Activated CD8-positive, alpha-beta memory T cell treated with anti-CD3 and anti-CD28 coated beads, Interleukin-2, amount 10 ng/mL, durations not matched to agents 7 days and 5 days (primary cell): ENCODE data around the gene DNER. TPM values are rescaled to one million over a fixed set of nuclear protein-coding genes. Genes with fewer than 3 reads are reported as not detected.
"Not testable (repeated sequence)": the region's sequence is repeated elsewhere in the genome, so short reads cannot be mapped to it uniquely, and the experiment has no call there.

Experiments
- ATAC-seq: fragments of 150-1000 bp; cut with Tn5 transposase; one replicate; pipeline ENCODE4 v1.10.0; 2021; ENCODE audit warnings: moderate library complexity
- CTCF ChIA-PET: fragments of 350-600 bp; sonication (Branson Sonifier 250); formaldehyde crosslinking; loops from one replicate; lab custom pipeline; 2021; ENCODE audit warnings: antibody characterized with exemption; lab: Charles Lee
- DNase-seq: peaks from one replicate; pipeline ENCODE4 v3.0.0-alpha.2; 2020
- H3K27ac Mint-ChIP-seq: one replicate; pipeline ENCODE4 v1.8.0; 2021; ENCODE audit warnings: mild to moderate bottlenecking, mixed read lengths
- H3K27me3 Mint-ChIP-seq: one replicate; pipeline ENCODE4 v1.8.0; 2021; ENCODE audit warnings: mixed read lengths
- H3K36me3 Mint-ChIP-seq: one replicate; pipeline ENCODE4 v1.8.0; 2021; ENCODE audit warnings: mild to moderate bottlenecking, mixed read lengths
- H3K4me1 Mint-ChIP-seq: one replicate; pipeline ENCODE4 v1.8.0; 2021; ENCODE audit warnings: mixed read lengths
- H3K4me3 Mint-ChIP-seq: one replicate; pipeline ENCODE4 v1.8.0; 2021; ENCODE audit warnings: mild to moderate bottlenecking, moderate library complexity, mixed read lengths
- H3K9me3 Mint-ChIP-seq: one replicate; pipeline ENCODE4 v1.8.0; 2022; ENCODE audit warnings: low read depth, mixed read lengths
- total RNA-seq, 2 experiments: library from RNA; stranded (reverse); gene quantifications; one replicate each; pipeline ENCODE4 v1.2.3, GENCODE V29; 2021

The DNER gene
- total RNA-seq: not detected

DNA sequence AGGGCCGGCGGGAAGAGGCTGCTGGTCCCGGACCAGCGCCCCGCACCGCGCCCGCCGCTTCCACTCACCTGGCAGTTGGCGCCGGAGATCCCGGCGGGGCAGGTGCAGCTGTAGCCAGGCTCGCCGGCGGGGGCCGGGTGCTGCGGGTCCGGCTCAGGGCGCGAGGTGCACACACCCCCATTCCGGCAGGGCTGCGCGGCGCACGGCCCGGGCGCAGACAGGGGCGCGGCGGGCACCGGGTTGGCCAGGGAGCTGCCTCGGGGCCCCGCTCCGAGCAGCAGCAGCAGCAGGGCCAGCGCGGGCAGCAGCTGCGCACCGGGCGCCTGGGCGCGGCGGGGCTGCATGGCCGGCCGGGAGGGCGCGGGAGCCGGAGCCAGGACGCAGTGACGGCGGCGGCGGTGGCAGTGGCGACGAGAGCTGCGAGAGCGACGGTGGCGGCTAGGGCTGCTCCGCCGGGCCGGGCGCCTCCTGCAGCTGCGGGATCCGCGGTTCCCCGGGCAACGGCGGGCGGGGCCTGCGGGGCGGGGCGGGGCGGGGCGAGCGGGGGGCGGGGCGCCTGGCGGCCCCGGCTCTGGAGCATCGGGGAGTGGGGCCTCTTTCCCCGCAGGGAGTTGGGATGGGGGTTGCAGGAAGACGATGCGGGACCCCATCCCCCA lies at the start of gene DNER:
Gene DNER (minus strand): TSS at position 476 of the 656 bp plus-strand sequence. CDS start 132 bp downstream, at position 344.
- peak within 1 kb of the TSS; percentile 13 for H3K4me3 Mint-ChIP-seq
- H3K27ac Mint-ChIP-seq: no peak within 1 kb of the TSS
- peaks cover 8% of the 10 kb centered on the region for H3K4me1 Mint-ChIP-seq
- H3K27me3 Mint-ChIP-seq: peaks cover 80% of the 10 kb centered on the region
- no peaks in the 10 kb centered on the region for H3K9me3 Mint-ChIP-seq
- peak; percentile 86 for ATAC-seq
- DNase-seq: peak; percentile 64
- CTCF ChIA-PET: no interaction called here
- H3K36me3 Mint-ChIP-seq: no peaks in the 10 kb centered on the region

DNA sequence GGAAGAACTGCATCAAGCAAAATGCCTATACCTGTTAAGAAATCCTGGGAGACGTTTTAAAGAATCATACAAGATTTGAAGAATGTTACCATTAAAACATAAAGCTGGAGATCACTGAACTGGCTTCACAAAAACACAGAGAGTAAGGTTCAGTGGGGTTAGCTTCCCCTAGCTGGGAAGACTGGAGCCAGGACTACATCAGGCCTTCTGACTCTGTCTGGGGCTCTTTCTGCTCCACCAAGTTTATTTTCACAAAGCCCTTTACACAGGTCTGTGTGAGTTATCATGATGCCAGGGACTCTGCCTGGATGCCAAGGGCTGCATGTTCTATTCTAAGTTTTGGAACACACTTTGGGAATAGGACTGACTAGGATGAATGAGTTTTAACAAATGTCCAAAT lies 47.3 kb upstream of the DNER start:
- Mint-ChIP-seq H3K36me3 (peaks cover 3% of the 10 kb centered on the region), H3K4me1 (no peaks in the 10 kb centered on the region), H3K9me3 (no peaks in the 10 kb centered on the region), H3K4me3 (no peak overlapping the region), H3K27ac (no peak overlapping the region), H3K27me3 (no peaks in the 10 kb centered on the region)
- no peak for ATAC-seq
- DNase-seq: no peak
- CTCF ChIA-PET: no interaction called here

DNA sequence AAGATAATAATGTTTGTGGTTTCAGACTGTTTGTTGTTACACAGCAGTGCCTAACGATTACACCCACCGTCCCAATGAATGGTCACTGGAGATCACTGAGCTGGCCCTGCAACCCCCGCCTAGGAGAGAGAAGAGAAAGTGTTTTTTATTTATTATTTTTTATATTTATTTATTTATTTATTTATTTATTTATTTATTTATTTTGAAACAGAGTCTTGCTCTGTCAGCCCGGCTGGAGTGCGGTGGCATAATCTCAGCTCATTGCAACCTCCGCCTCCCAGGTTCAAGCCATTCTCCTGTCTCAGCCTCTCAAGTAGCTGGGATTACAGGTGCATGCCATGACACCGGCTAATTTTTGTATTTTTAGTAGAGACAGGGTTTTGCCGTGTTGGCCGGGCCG lies 43.1 kb upstream of the DNER start:
- CTCF ChIA-PET, DNase-seq, H3K27me3 Mint-ChIP-seq, ATAC-seq, H3K27ac Mint-ChIP-seq, H3K36me3 Mint-ChIP-seq, H3K9me3 Mint-ChIP-seq, H3K4me3 Mint-ChIP-seq, H3K4me1 Mint-ChIP-seq: not testable (repeated sequence)

DNA sequence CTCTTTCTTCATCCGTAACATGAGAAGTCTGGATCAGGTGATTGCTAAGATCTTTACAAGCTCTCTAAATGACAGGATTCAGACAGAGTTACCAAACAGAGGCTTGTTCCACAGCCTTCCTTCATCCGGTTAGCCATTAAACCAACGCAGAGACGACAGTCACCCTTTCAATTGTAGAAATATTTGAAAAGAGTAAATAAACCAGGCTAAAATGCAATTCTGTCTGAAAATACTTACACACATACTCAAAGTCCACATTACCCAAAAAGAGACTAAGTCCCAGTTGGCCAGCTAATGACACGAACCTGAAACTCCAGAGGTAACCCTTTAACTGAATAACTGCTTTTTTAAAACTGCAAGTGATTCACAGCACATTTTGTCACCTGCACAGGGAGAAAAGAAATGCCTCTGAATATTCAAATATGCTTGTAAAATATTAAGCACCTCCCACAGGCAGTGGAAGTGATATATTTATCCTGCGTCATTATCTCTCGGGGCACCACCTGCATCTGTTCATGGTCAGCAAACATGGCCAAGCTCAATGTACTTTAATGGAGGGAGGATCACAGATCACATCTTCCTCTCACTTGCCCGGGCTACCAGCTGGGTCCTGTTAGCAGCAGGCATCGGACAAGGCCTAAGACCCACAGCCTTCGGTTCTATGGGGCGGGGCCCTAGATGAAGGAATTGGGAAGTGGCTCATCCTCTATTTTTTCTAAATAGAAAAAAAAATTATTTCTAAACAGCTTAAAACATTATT lies 38.8 kb upstream of the DNER start:
- ATAC-seq (no peak), DNase-seq (no peak)
- Mint-ChIP-seq H3K4me1 (no peaks in the 10 kb centered on the region), H3K4me3 (no peak overlapping the region), H3K27ac (no peak overlapping the region), H3K27me3 (no peaks in the 10 kb centered on the region), H3K9me3 (no peaks in the 10 kb centered on the region), H3K36me3 (no peaks in the 10 kb centered on the region)
- CTCF ChIA-PET: no interaction called here

DNA sequence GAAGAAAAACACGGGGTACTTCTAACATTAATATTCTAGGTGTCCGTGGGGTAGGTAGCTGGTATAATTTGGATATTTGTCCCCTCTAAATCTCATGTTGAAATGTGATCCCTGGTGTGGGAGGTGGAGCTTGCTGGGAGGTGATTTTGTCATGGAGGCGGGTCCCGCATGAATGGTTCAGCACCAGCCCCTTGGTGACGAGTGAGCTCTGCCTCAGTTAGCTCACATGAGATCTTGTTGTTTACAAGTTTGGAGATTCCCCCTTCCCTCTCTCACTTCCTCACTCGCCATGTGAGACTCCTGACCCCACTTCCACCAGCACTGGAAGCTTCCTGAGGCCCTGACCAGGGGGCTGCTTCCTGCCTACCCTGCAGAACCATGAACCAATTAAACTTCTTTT lies 35.4 kb upstream of the DNER start:
- CTCF ChIA-PET: no interaction called here
- Mint-ChIP-seq H3K4me3 (no peak overlapping the region), H3K27ac (no peak overlapping the region), H3K27me3 (no peaks in the 10 kb centered on the region), H3K9me3 (no peaks in the 10 kb centered on the region), H3K36me3 (no peaks in the 10 kb centered on the region), H3K4me1 (no peaks in the 10 kb centered on the region)
- DNase-seq (no peak), ATAC-seq (no peak)

DNA sequence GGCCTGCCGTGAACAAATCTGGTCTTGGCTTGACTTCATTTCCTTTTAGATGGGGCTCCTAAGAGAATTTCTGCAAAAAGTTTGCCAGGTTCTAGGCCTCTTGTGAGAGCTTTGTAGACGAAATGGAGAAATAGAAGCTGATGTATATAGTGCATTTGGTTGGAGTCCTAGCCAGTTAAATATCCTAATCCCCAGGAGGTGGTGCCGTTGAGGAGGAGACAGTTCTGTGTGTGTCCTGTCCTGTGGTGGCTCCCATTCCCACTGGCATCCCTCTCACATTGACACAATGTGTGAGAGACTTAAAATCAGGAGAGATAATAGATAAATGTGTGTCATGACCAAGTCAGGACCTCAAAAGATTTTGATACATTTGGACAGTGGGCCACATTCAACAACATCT lies 34.6 kb upstream of the DNER start:
- Mint-ChIP-seq H3K9me3 (no peaks in the 10 kb centered on the region), H3K27me3 (no peaks in the 10 kb centered on the region), H3K4me3 (no peak overlapping the region), H3K27ac (no peak overlapping the region), H3K36me3 (no peaks in the 10 kb centered on the region), H3K4me1 (no peaks in the 10 kb centered on the region)
- CTCF ChIA-PET: no interaction called here
- DNase-seq (no peak), ATAC-seq (no peak)

DNA sequence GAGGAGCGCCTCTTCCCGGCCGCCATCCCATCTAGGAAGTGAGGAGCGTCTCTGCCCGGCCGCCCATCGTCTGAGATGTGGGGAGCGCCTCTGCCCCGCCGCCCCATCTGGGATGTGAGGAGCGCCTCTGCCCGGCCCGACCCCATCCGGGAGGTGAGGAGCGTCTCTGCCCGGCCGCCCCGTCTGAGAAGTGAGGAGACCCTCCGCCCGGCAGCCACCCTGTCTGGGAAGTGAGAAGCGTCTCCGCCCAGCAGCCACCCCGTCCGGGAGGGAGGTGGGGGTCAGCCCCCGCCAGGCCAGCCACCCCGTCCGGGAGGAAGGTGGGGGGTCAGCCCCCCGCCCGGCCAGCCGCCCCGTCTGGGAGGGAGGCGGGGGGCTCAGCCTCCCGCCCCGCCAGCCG lies 28.3 kb upstream of the DNER start:
- H3K36me3 Mint-ChIP-seq, H3K27me3 Mint-ChIP-seq, CTCF ChIA-PET, H3K4me1 Mint-ChIP-seq, DNase-seq, ATAC-seq, H3K9me3 Mint-ChIP-seq, H3K27ac Mint-ChIP-seq, H3K4me3 Mint-ChIP-seq: not testable (repeated sequence)

GRCh38 chr2:229740279-229740678 lies 25.9 kb upstream of the DNER start:
- Mint-ChIP-seq H3K27ac (no peak overlapping the region), H3K4me1 (no peaks in the 10 kb centered on the region), H3K9me3 (peaks cover 6% of the 10 kb centered on the region), H3K27me3 (no peaks in the 10 kb centered on the region), H3K4me3 (no peak overlapping the region), H3K36me3 (peaks cover 2% of the 10 kb centered on the region)
- no peak for DNase-seq
- CTCF ChIA-PET: no interaction called here
- no peak for ATAC-seq

DNA sequence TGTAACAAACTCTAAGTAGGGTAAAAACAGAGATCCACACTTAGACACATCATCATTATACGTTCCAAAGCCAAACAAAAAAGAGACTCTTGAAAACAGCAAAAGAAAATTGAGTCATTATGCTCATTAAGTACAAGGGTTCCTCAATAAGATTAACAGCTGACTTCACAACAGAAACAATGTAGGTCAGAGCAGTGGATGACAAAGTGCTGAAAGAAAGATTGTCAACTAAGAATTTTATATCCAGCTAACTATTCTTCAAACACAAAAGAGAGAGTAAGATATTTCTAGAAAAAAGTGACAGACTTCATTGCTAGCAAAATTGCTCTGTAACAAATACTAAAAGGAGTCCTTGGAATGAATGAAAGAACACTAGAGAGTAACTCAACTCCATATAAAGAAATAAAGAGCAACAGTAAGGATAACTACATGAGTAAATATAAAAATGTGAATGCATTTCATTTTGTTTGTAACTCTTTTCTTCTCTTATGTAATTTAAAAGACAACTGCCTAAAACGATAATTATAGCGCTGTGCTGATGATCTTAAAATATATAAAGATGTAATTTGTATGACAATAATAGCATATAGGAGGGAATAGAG lies 23.8 kb upstream of the DNER start:
- peaks cover 2% of the 10 kb centered on the region for H3K36me3 Mint-ChIP-seq
- CTCF ChIA-PET: no interaction called here
- H3K9me3 Mint-ChIP-seq: peaks cover 6% of the 10 kb centered on the region
- H3K27ac Mint-ChIP-seq: no peak overlapping the region
- H3K4me1 Mint-ChIP-seq: peaks cover 1% of the 10 kb centered on the region
- no peak overlapping the region for H3K4me3 Mint-ChIP-seq
- no peaks in the 10 kb centered on the region for H3K27me3 Mint-ChIP-seq
- DNase-seq: no peak
- no peak for ATAC-seq

GRCh38 chr2:229734410-229734809 lies 20.1 kb upstream of the DNER start:
- H3K4me3 Mint-ChIP-seq: no peak overlapping the region
- peaks cover 6% of the 10 kb centered on the region for H3K9me3 Mint-ChIP-seq
- peaks cover 1% of the 10 kb centered on the region for H3K4me1 Mint-ChIP-seq
- CTCF ChIA-PET: interaction anchor here (1.5 kb wide), 1 partner anchor 9 kb away, joined by 3 read pairs; no protein-coding TSS in a partner anchor
- no peak for ATAC-seq
- no peak for DNase-seq
- peaks cover 7% of the 10 kb centered on the region for H3K27me3 Mint-ChIP-seq
- peaks cover 2% of the 10 kb centered on the region for H3K36me3 Mint-ChIP-seq
- no peak overlapping the region for H3K27ac Mint-ChIP-seq

DNA sequence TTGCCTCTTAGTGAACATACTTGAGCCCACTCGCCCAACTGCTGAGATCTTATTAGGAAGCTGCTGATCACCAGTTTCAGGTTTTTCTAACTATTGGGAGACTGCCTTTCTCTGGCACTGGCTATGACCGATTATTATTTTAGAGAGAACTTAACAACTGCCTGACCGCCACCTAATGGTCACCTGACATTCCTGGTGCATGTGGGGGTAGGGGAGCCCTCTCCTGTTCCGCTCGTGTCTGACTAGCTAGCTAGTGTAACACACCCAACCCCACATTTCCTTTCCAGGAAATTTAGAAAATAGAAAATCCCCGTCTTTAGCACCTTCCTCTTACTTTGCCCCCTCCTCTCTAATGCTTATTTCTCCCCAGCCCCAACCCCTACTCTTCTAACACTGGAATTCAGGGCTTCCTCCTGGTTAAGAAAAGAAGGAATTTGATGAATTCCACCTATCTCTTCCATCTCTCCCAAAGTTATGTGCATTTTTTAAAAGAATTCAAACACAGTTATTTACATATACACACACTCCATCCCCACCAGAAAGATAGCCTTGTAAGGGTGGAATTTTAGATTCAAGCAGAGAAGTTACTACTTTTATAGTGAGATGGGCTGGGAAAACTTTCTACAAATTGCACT lies 19.4 kb upstream of the DNER start:
- Mint-ChIP-seq H3K9me3 (peaks cover 3% of the 10 kb centered on the region), H3K27ac (no peak overlapping the region), H3K27me3 (peaks cover 7% of the 10 kb centered on the region), H3K4me3 (no peak overlapping the region), H3K36me3 (peaks cover 2% of the 10 kb centered on the region), H3K4me1 (peaks cover 1% of the 10 kb centered on the region)
- CTCF ChIA-PET: interaction anchor here (1.5 kb wide), 1 partner anchor 8 kb away, joined by 3 read pairs; no protein-coding TSS in a partner anchor
- ATAC-seq: no peak
- DNase-seq: no peak

DNA sequence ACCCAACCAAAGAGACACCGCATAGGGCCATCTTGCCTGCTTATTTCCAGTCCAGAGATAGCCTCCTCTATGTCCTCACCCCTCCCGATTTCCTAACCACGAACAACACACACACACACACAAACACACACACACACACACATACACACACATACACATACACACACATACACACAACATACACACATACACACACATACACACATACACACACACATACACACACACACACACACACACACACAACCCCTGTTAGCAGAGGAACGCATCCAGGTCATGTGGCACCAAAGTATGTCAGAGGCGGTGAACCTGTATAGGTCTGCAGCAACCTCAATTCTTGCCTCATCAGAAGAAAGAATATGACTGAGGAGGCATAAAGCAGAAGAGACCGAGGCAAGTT lies 18.5 kb upstream of the DNER start:
- no peak overlapping the region for H3K4me3 Mint-ChIP-seq
- peaks cover 7% of the 10 kb centered on the region for H3K27me3 Mint-ChIP-seq
- peaks cover 1% of the 10 kb centered on the region for H3K4me1 Mint-ChIP-seq
- H3K9me3 Mint-ChIP-seq: peaks cover 2% of the 10 kb centered on the region
- CTCF ChIA-PET: no interaction called here
- peaks cover 2% of the 10 kb centered on the region for H3K36me3 Mint-ChIP-seq
- ATAC-seq (no peak), DNase-seq (no peak)
- no peak overlapping the region for H3K27ac Mint-ChIP-seq

- no peak overlapping the region for H3K27ac Mint-ChIP-seq
- no peak for DNase-seq
- H3K36me3 Mint-ChIP-seq: no peaks in the 10 kb centered on the region
- no peak for ATAC-seq
- CTCF ChIA-PET: no interaction called here
- peaks cover 7% of the 10 kb centered on the region for H3K27me3 Mint-ChIP-seq
- peaks cover 1% of the 10 kb centered on the region for H3K4me1 Mint-ChIP-seq
- no peak overlapping the region for H3K4me3 Mint-ChIP-seq
- no peaks in the 10 kb centered on the region for H3K9me3 Mint-ChIP-seq
These were observed 17.6 kb upstream of the DNER start for GRCh38 chr2:229731916-229732315.
